Esophagus squamous epithelium (tissue), 5 donors: Measurements from ENCODE around the gene TECR. TPM values are rescaled to one million over a fixed set of nuclear protein-coding genes. Genes with fewer than 3 reads are reported as not detected.
"Not testable (repeated sequence)": the region's sequence is repeated elsewhere in the genome, so short reads cannot be mapped to it uniquely, and the experiment has no call there.

ENCODE experiments used
- DNase-seq: peaks from one replicate; lab custom pipeline; 2025; lab: John Stamatoyannopoulos, UW
- H3K27ac ChIP-seq, 4 donors: fragments of 200-600 bp; sonication (generic); one replicate each; pipeline ENCODE4 v1.5.1; 2016 to 2019; ENCODE audit warnings: mild to moderate bottlenecking in 1 of 4
- H3K27me3 ChIP-seq, 4 donors: fragments of 200-600 bp; sonication (generic); 1 replicate in 3 of 4; 2 replicates in 1 of 4; pipeline versions ENCODE4 v1.5.1 to v1.6.0; 2017 to 2021; ENCODE audit warnings: antibody characterized with exemption in 1 of 4
- H3K36me3 ChIP-seq, 3 donors: fragments of 200-600 bp; sonication (generic); one replicate each; pipeline ENCODE4 v1.5.1; 2016 to 2019
- H3K4me1 ChIP-seq, 3 donors: fragments of 200-600 bp; sonication (generic); one replicate each; pipeline ENCODE4 v1.5.1; 2017 to 2019
- H3K4me3 ChIP-seq, 4 donors: fragments of 200-600 bp; sonication (generic); 1 replicate in 3 of 4; 2 replicates in 1 of 4; pipeline ENCODE4 v1.5.1; 2016 to 2019; ENCODE audit warnings: mild to moderate bottlenecking in 2 of 4, moderate library complexity in 1 of 4
- H3K9me3 ChIP-seq, 3 donors: fragments of 200-600 bp; sonication (generic); one replicate each; pipeline ENCODE4 v1.5.1; 2016 to 2019
- POLR2A ChIP-seq, 4 donors: fragments of 450-650 bp; IDR thresholded peaks; one replicate each; pipeline ENCODE4 v1.6.1; 2017; ENCODE audit warnings: antibody characterized with exemption in 4 of 4, mild to moderate bottlenecking in 4 of 4, moderate library complexity in 3 of 4
- WGBS, 2 donors: methylation state at CpG; one replicate each; pipeline ENCODE4 v1.1.5; 2018; 5-methylcytosine and 5-hydroxymethylcytosine counted together
- intact Hi-C: fragments of 100-400 bp; cut with DNase I; formaldehyde crosslinking; loops from one replicate; pipeline ENCODE4 v1.15.0; 2022
- total RNA-seq, 4 donors: library from RNA; depleted of rRNA; stranded (reverse); fragments of >200 nt; gene quantifications; one replicate each; pipeline ENCODE4 v1.1.0, GENCODE V29; 2016
- TF ChIP-seq, protein P1 (sequence below), 6 experiments: fragments of 450-650 bp in 4 of 6; fragments of 200-600 bp in 2 of 6; sonication (generic) in 2 of 6; IDR thresholded peaks; one replicate each; pipeline ENCODE4 v1.5.1; 2016 to 2019; ENCODE audit warnings: antibody characterized with exemption in 6 of 6, mild to moderate bottlenecking in 4 of 6, moderate library complexity in 4 of 6
- donor health status: DM: yes; HTN: yes; CAD: no.

TECR gene
- total RNA-seq, 4 donors from 2014 or later, result 130 to 290 (median 190) TPM

DNA sequence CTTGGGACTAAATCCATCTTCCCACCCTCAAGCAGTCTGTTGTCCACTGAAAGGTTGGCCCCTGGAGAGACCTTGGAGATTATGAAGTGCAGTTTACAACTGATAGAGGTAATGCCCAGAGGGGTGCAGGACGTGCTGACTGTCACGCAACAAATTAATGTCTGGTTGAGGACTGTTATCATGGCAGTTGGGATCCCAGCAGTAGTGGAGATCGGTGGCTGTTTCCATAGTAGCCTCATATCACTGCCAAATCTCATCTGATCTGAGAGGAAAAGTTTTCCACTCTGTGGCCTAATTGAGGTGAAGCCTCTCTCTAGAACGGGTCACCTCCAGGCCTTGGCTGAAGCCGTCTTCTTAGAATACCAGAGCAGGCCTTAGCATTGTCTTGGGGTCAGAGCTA lies 4.1 kb downstream of the TECR start:
- Histone ChIP-seq H3K9me3 (no peaks in the 10 kb centered on the region), H3K36me3 (peaks cover 0 to 24% (median 0%) of the 10 kb centered on the region in 3 donors), H3K4me3 (no peak overlapping the region), H3K27me3 (no peaks in the 10 kb centered on the region), H3K27ac (peak overlapping the region in 2 of 4 donors; percentile 17 to 98), H3K4me1 (peaks cover 31 to 86% (median 44%) of the 10 kb centered on the region in 3 donors)
- 82 to 90% methylated on average over 5 of the region's 5 CpGs for WGBS, 2 donors
- TF ChIP-seq, protein P1, sequence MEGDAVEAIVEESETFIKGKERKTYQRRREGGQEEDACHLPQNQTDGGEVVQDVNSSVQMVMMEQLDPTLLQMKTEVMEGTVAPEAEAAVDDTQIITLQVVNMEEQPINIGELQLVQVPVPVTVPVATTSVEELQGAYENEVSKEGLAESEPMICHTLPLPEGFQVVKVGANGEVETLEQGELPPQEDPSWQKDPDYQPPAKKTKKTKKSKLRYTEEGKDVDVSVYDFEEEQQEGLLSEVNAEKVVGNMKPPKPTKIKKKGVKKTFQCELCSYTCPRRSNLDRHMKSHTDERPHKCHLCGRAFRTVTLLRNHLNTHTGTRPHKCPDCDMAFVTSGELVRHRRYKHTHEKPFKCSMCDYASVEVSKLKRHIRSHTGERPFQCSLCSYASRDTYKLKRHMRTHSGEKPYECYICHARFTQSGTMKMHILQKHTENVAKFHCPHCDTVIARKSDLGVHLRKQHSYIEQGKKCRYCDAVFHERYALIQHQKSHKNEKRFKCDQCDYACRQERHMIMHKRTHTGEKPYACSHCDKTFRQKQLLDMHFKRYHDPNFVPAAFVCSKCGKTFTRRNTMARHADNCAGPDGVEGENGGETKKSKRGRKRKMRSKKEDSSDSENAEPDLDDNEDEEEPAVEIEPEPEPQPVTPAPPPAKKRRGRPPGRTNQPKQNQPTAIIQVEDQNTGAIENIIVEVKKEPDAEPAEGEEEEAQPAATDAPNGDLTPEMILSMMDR (IDR thresholded peaks at IDR 0.05), result no peak
- no peak for TF ChIP-seq POLR2A (IDR thresholded peaks at IDR 0.05)
- DNase-seq, result no peak
- intact Hi-C loops, result no loop called here

GRCh38 chr19:14536926-14537692 lies 7.7 kb downstream of the TECR start:
- WGBS, 2 donors, result 15 to 28% methylated on average over 8 to 16 of the region's 24 CpGs
- peaks cover 13 to 78% (median 26%) of the 10 kb centered on the region in 3 donors for H3K4me1 ChIP-seq
- peak overlapping the region in 2 of 4 donors; percentile 4 to 34 for H3K4me3 ChIP-seq

DNA sequence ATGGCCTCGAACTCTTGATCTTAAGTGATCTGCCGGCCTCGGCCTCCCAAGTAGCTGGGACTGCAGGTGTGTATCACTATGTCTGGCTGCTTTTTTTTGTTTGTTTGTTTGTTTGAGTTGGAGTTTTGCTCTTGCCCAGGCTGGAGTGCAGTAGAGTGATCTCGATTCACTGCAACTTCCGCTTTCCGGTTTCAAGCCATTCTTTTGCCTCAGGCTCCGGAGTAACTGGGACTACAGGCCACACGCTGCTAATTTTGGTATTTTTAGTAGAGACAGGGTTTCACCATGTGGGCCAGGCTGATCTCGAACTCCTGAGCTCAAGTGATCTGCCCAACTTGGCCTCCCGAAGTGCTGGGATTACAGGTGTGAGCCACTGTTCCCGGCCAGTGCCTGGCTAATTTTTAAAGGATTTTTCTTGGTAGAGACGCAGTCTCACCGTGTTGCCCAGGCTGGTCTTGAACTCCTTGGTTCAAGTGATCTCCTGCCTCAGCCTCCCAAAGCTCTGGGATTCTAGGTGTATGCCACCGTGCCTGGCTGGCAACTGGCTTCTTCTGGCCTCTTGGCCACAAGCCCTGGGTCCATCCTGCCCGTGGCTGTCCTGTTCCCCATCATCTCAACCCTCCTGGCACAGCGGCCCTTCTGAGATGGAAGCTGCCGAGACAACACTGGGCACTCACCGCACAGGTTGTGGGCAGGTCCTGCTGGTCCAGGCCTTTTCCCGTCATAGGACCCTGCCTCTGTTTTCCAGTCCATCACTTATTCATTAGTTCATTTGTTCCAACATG lies 11.5 kb downstream of the TECR start:
- DNase-seq, result no peak
- Histone ChIP-seq H3K9me3 (no peaks in the 10 kb centered on the region), H3K36me3 (peaks cover 0 to 20% (median 0%) of the 10 kb centered on the region in 3 donors), H3K4me3 (no peak overlapping the region), H3K27me3 (no peaks in the 10 kb centered on the region), H3K4me1 (peaks cover 41 to 83% (median 49%) of the 10 kb centered on the region in 3 donors), H3K27ac (peak overlapping the region in 3 of 4 donors; percentile 79 to 89 (median 89))
- intact Hi-C loops, result no loop called here
- WGBS, 2 donors, result 84 to 88% methylated on average over 19 of the region's 19 CpGs
- TF ChIP-seq, protein P1 (IDR thresholded peaks at IDR 0.05), result no peak
- TF ChIP-seq POLR2A (IDR thresholded peaks at IDR 0.05), result no peak

More at GRCh38 chr19:14536926-14537692, 7.7 kb downstream of the TECR start:
- no peak for DNase-seq
- Histone ChIP-seq H3K9me3 (no peaks in the 10 kb centered on the region), H3K27ac (peak overlapping the region; percentile 35 to 85 (median 82)), H3K36me3 (peaks cover 0 to 41% (median 0%) of the 10 kb centered on the region in 3 donors), H3K27me3 (no peaks in the 10 kb centered on the region)
- TF ChIP-seq, protein P1 (IDR thresholded peaks at IDR 0.05), result no peak
- TF ChIP-seq POLR2A (IDR thresholded peaks at IDR 0.05), result peak in 1 of 4 donors; percentile 25
- intact Hi-C loops, result no loop called here

DNA sequence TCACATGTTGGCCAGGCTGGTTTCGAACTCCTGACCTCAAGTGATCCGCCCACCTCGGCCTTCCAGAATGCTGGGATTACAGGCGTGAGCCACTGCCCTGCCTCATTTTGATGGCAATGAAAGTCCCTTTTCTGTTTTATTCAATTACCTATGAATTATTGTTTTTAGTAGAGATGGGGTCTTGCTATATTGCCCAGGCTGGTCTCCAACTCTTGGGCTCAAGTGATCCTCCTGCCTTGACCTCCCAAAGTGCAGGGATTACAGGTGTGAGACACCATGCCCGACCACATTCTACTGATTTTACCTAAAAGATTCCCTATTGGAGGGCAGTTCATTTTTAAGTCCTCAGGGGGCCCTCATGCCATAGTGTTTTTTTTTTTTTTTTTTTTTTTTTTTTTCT lies 12.6 kb downstream of the TECR start:
- 70 to 79% methylated on average over 5 of the region's 5 CpGs for WGBS, 2 donors
- H3K27me3 ChIP-seq, H3K4me3 ChIP-seq, intact Hi-C loops, DNase-seq, H3K9me3 ChIP-seq: not testable (repeated sequence)
- Histone ChIP-seq H3K4me1 (peaks cover 37 to 83% (median 44%) of the 10 kb centered on the region in 3 donors), H3K36me3 (peaks cover 0 to 28% (median 0%) of the 10 kb centered on the region in 3 donors), H3K27ac (peak overlapping the region in 3 of 4 donors; percentile 79 to 89 (median 89))

DNA sequence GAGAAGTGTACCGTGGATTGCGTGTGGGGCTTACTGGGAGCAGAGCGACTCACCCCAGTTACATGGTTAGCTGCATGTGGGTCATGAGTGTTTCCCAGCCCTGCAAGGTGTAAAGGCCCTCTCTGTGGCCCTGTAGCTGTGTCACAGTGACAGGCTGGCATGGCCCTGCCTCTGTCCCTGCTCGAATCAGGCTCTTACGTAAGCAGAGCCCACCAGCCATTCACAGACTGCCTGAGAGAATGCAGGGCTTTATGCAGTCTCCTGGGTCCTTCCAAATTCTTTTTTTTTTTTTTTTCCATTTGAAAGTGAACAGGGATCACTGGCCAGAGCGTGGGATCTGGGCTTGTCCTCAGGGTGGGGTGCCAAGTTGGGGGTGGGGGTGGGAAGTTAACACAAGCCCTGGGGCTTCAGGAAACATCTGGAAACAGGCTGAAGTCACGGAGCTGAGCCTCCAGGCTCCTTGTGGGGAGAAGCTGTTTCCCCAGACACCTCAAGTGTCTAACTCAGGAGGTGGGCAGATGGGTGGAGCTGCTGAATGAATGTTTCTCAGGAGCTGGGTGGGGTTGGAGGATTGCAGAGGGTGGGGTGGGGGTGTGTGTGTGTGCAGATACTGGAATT lies 13.4 kb downstream of the TECR start:
- 11 to 46% methylated on average over 2 to 4 of the region's 7 CpGs for WGBS, 2 donors
- H3K9me3 ChIP-seq, result no peaks in the 10 kb centered on the region
- no peak for DNase-seq
- peaks cover 0 to 36% (median 0%) of the 10 kb centered on the region in 3 donors for H3K36me3 ChIP-seq
- peak overlapping the region; percentile 58 to 89 (median 84) for H3K27ac ChIP-seq
- TF ChIP-seq POLR2A (IDR thresholded peaks at IDR 0.05), result no peak
- TF ChIP-seq, protein P1 (IDR thresholded peaks at IDR 0.05), result no peak
- H3K27me3 ChIP-seq, result no peaks in the 10 kb centered on the region
- no peak overlapping the region for H3K4me3 ChIP-seq
- intact Hi-C loops, result no loop called here
- H3K4me1 ChIP-seq, result peaks cover 37 to 81% (median 41%) of the 10 kb centered on the region in 3 donors
